Esophagus squamous epithelium (tissue), 4 donors: ENCODE results near the gene SDHB.

Experiments used
- CTCF ChIP-seq, 6 experiments: fragments of 450-650 bp in 4 of 6; fragments of 200-600 bp in 2 of 6; sonication (generic) in 2 of 6; IDR thresholded peaks; one replicate each; pipeline ENCODE4 v1.5.1; 2016 to 2019; ENCODE audit warnings: antibody characterized with exemption in 6 of 6, mild to moderate bottlenecking in 4 of 6, moderate library complexity in 4 of 6
- POLR2A ChIP-seq, 4 donors: fragments of 450-650 bp; IDR thresholded peaks; one replicate each; pipeline ENCODE4 v1.6.1; 2017; ENCODE audit warnings: antibody characterized with exemption in 4 of 4, mild to moderate bottlenecking in 4 of 4, moderate library complexity in 3 of 4

GRCh38 chr1:17008208-17008855 is 45.5 kb downstream of the SDHB start:
- TF ChIP-seq CTCF (IDR thresholded peaks at IDR 0.05): no peak
- TF ChIP-seq POLR2A (IDR thresholded peaks at IDR 0.05): no peak
